Activated naive CD4-positive, alpha-beta T cell treated with anti-CD3 and anti-CD28 coated beads, Interleukin-2, amount 50 U/mL, for 16 hours (primary cell): ENCODE measurements around the gene TOGARAM1.

Source experiments
- DNase-seq: peaks from one replicate; pipeline ENCODE4 v3.0.0-alpha.2; 2020

Gene TOGARAM1

DNA sequence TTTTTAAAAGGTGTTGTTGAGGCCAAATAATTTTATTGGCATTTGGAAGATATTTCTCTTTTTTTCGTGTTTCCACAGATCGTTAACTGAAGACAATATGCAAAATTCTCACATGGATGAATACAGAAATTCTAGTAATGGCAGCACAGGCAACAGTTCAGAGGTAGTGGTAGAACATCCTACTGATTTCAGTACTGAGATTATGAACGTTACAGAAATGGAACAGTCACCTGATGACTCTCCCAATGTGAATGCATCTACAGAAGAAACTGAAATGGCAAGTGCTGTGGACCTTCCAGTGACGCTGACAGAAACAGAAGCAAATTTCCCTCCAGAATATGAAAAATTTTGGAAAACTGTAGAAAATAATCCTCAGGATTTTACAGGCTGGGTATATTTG, 133.2 kb downstream of the TOGARAM1 start:
- no peak for DNase-seq

DNA sequence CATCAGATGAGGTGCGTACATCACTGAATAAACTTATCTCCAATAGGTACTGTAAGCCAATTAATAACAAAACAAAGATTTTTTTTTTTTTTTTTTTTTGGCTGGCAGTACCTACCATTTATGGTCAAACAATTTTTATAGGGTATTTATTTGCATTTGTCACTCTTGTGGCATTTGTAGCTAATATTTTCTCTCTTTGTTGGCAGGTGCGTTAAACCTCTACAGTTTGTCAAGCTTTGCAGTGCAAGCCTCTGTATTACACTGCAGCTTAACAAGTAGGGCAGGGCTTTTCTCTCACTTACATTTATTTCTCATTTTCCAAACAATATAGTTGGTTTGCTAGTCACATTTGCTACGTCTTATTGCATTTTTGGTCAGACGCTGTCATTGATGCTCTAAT, 134.2 kb downstream of the TOGARAM1 start:
- DNase-seq: no peak

DNA sequence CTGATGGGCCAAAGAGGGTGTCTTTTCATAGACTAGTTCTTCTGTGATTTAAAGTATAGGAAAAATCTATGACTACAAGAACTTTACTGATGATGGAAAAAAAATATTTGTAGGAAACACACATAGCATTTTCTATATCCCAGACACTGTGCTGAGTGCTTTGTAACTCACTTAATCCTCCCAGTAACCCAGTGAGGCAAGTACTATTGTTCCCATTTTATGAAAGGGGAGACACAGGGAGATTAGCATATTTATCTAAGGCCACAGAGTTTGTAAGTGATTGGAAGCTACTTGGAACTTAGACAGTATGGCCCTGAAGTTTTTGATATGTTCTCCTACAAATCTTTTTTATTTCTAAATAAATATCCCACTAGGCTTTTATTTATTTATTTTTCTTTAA, 141.8 kb downstream of the TOGARAM1 start:
- no peak for DNase-seq

DNA sequence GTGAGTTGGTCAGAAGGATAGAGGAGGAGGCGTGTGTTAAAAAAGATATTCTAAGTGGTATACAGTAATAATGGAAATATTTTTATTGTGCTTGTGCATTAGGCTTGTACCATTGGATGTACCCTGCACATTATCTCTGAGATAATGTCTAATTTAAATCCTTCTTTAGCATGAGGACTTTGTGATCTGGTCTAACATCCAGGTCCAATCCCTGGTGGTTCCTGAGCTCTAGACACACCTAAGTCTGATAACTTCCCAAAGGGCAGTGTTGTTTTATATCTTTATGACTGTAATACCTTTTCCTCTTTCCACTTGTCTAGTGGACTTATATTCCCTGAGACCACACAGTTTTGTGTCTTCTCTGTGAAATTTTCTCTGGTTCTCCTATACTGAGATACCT, 142.6 kb downstream of the TOGARAM1 start:
- no peak for DNase-seq

DNA sequence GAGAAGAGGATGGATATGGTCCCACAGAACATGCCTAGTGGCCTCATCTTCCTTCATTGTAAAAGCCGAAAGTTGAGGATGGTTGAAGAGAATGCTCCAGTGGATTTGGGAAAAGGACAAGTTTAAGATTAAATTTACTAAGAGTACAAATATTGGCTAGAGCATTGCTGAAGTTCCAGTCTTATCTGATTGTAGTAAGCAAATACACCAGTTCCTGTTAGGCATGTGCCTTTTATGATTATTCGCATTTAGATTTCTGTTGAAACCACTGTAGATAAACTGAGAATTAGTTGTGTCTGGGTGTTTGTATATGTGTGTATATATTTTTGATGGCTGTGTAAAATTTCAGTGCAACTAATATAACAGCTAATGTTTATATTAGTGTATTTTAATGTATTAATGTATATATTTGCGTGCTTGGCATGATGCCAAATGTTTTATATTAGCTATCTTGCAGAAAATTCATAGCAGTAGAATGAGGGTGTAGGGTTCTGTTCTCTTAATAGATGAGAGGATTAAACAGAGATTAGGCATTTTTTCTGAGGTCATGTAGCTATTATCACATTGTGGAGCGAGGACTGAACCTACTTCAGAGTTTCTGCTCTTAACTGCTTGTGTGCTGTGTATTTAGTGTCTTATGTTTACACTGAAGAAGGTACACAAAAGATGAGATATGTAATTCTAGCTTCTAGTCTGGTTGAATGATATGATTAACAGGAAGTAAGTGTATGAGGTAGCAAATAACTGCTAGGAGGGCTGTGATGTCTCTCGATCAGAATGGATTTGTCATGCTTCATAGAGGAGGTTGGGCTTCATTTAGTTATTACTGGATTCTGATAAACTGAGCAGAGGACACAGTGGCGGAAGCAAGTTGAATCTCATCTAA, 151.1 kb downstream of the TOGARAM1 start:
- no peak for DNase-seq

DNA sequence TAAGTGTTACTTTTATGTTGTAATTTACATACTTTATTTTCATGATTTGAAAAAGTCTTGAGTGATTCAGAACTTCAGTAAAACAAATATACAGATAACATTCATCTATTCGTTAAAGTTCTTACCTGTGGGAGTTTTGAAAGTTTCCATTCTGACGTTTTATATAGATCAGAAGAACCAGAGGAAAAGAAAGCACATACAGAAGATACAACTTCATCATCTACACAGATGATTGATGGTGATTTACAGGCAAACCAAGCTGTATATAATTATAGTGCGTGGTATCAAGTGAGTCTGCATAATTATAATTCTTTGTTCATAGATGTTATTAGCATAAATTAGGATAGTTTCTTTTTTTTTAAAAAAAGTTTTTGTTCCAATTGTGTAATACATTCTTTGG, 152.3 kb downstream of the TOGARAM1 start:
- DNase-seq: no peak

DNA sequence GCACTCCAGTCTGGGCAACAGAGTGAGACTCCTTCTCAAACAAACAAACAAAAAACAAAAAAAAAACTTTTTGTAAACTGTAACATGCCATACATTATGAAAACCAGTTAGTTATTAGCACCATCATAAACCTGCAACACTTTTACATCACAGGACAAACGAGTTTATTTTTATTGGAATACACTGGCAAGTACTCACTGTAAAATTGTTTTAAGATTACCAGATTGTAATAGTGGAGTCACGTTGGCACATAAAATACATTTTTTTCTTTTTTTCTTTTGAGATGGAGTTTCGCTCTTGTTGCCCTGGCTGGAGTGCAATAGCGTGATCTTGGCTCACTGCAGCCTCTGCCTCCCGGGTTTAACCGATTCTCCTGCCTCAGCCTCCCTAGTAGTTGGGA, 156.6 kb downstream of the TOGARAM1 start:
- DNase-seq: no peak

DNA sequence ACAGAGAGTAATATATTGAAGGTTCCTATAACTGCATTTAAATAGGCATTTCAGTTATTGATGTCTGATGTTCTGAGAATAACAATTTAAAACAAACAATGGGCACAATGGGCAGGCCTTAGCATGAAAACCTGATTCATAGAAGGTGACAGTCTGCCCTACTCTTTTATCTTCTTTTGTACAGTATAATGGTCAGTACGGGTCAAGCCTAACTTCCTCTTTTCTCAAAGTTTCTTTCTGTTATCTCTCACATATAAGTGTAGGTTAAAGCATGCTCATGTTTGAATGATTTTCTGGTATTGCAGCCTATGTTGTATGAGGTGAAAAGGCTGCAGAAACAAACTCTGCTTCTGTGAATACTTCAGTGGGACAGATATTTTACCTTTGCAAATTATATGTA, 158.1 kb downstream of the TOGARAM1 start:
- DNase-seq: no peak

DNA sequence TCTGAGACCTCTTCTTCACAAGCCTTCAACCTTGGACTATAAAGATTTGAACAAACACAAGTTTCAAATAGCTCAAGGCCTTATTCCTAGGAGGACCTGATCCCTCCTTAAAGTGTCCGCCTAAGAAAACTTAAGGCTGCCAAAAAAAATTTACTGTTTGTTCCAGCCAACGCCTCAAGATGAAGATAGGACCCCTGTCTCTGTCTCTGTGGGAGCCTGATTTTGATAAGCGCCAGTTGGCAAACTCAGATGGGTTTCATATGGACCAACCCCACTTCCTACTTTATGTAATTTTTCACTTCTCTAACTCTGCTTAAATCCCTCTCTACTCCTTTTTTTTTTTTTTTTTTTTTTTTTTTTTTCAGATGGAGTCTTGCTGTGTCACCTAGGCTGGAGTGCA, 161.3 kb downstream of the TOGARAM1 start:
- no peak for DNase-seq
